ENCODE data around the gene CACNG4.
"Not testable (repeated sequence)": the region's sequence is repeated elsewhere in the genome, so short reads cannot be mapped to it uniquely, and the experiment has no call there.

Gene CACNG4

DNA sequence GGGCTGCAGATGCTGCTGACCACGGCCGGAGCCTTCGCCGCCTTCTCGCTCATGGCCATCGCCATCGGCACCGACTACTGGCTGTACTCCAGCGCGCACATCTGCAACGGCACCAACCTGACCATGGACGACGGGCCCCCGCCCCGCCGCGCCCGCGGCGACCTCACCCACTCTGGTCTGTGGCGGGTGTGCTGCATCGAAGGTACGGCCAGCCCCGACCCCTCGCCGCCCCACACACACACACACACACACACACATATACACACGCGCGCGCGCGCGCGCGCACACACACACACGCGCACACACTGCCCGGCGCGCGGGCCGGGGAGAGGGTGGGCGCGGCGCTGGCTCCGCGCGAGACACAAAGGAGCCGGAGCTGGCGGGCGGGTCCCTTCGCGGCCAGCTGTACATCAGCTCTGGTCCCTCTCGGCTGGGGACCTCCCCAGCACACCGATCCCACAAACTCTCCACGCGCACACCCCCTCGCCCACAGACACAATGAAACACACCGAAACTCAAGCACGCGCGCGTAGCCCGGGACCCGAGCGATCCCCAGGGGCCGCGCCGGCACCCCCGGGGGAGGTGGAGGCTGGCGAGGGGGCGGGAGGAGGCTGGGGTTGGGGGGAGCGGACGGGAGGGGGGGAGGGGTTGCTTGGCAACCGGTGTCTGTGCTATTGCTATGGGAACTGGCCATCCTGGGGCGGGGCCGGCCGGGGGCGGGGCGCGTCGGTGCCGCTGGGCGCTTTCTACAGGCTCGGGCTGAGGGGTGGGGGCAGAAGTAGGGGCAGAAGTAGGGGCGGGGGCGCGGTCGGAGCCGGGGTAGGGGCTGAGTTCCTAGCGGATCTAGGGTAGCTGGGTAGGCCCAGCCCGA lies 658 bp downstream of the CACNG4 start:
- DNase-seq, result no peak

DNA sequence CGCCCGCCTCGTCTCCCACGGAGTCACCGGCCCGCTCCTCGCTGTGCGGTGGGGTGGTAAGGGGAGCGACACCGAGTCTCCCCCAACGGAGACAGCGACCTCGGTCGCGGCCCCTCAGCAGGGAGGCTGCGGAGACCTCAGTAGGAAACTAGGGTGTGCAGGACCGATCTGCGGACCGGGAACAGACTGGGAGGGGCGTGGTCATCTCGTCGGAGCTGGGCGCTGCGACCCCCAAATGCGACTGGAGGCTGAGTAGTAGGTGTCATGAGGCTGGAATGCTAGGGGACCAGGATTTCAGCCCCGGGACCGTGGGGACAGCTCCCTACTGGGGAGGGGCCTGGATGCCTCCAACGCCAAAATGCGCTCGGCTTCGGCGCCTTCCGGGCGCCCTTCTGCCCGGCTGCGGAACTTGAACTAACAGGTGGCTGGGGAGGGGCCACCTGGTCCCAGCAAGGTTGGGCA lies 1.3 kb downstream of the CACNG4 start:
- DNase-seq, result no peak

DNA sequence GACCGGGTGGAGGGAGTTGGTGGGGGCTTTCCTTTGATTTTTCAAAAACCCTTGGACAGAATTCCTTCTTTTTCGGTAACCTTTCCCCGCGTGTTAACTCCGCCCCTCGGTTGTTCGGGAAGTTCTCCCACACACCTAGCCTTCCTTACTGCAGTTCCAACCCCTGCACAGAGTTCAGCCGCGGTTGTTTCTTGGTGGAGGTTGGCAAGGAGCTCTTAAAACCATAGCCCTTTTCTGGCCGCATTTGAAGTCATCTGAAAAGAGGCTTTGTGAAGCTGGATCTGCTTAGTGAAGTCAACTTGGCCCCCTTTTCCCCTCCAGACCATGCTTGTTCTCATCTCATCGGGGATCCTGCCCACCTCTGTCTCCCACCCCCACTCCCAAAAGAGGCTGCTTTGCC lies 1.8 kb downstream of the CACNG4 start:
- no peak for DNase-seq

DNA sequence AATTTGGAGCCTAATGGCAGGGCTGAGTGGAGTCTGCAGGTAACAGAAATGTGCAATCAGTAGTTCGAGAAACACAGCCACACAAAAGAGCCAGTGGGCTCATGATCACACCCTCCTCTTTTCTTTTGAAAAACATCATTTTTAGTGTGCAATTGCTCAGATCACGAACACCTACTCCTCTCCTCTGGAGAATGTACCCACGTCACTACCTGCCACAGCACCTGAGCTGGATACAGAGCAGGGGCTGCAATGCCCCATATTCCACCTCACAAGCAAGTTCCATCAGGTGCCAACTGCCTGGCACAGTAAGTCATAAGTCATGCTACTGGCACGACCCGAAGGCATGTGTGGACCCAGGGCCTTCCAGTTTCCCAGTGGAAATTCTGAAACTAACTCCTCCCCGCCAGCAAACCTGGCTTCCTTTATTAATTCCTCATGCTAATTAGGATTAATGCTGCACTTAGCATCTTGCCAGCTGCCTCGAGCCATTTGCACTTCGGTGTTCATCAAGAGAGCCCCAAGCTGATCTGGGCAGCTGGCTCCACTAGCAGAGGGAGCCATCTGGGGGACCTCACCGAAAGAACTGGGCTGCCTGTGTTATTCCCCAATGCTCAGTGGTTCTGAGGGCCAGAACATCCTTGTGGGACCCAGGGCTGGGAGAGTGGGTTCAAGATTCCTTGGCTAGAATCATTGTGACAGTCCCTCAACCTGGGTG lies 2.4 kb downstream of the CACNG4 start:
- no peak for DNase-seq

DNA sequence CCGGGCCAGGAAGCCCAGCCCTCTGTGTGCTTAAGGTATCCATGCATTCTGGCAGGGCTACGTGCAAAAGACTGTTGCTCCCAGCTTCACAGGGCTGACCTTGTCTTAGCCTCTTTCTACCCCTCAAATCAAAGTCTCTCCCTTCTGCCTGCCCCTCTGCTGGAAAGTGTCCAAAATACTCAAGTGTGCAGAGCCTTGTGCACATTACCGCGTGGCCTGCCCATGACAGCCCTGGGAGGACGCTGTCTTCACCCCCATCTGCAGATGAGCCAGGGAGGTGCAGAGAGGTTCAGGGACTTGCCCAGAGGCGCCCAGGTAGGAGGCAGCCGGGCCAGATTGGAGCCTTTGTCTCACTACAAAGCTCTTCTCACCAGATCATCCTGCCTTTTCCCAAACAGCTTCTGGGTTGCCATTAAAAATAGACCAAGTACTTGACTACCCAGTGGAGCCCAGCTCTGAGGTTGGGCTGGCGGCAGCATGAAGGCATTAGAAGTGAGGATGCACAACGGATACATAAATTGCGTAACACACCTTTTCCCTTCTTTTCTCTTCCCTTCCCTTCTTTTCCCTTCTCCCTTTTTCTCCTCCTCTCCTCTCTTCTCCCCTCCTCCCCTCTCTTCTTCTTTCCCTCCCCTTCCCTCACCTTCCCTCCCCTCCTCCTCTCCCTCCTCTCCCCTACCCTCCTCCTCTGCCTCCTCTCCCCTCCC lies 3.5 kb downstream of the CACNG4 start:
- DNase-seq, result no peak

DNA sequence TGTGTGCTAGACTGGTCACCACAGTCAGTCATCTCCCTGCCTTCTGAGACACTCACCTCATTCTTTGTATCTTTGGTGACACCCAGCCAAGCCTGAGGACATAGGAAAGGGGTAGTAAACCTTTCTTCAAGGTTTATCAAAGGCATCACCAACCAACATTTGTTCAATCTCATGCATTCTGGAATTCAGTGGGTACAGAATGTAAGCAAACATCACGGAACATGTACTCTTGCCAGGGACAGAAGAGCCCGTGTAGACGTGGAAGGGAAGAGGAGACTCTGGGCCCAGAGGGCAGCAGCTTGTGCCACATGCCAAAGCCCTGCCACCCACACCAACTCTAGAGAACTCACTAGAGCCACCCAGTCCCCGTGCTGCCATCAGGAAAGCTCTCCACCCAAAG lies 4.4 kb downstream of the CACNG4 start:
- no peak for DNase-seq

DNA sequence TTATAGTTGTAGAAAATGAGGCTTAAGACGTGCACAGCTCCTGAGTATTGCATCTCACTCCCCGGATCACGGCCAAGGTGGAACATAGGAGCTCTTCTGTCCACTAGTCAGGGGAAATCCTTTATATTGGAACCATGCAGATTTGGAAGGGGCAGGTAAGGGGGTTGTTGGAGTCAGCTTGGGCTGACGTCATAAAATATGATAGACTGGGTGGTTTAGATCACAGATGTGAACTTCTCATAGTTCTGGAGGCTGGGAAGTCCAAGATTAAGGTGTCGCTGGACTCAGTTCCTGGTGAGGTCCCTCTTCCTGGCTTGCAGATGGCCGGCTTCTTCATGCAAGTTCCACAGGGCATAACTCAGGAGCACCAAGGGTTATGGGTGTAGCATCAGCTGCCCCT lies 5.6 kb downstream of the CACNG4 start:
- no peak for DNase-seq

DNA sequence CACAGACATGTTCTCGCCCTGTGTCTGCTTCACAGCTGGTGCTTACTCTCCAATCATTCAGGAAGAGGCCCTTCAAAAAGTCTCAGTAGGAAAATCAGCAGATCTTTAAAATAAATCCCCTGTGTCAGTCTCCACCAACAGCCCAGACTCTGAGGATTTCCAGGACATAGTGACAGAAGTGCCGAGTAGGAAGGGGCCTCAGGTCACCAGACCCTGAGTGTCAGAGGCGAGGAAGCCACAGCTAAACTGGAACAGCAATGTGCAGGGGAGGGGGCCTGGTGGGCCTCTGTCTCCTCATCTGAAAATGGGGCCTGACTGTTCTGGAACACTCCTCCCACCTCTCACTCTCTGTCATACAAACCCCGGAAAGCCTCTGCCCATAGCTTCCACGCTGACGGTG lies 6.3 kb downstream of the CACNG4 start:
- no peak for DNase-seq

DNA sequence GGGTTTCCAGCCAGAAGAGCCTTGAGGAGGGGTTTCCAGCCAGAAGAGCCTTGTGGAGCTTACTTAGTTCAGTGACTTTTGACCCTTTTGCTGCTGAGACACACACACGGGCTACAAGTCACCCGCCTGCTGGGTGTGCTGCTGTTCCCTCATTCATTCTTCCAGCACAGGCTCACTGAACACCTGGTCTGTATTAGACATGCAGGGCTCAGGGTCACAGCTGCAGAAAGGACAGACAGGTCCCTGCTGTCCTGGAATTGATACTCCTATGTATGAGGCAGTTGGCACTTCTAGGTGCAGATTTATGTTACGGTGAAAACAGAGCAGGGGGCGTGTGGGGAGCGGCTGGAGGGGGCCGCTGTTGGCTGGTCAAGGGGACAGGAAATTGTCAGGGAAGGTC lies 6.8 kb downstream of the CACNG4 start:
- DNase-seq, result no peak

DNA sequence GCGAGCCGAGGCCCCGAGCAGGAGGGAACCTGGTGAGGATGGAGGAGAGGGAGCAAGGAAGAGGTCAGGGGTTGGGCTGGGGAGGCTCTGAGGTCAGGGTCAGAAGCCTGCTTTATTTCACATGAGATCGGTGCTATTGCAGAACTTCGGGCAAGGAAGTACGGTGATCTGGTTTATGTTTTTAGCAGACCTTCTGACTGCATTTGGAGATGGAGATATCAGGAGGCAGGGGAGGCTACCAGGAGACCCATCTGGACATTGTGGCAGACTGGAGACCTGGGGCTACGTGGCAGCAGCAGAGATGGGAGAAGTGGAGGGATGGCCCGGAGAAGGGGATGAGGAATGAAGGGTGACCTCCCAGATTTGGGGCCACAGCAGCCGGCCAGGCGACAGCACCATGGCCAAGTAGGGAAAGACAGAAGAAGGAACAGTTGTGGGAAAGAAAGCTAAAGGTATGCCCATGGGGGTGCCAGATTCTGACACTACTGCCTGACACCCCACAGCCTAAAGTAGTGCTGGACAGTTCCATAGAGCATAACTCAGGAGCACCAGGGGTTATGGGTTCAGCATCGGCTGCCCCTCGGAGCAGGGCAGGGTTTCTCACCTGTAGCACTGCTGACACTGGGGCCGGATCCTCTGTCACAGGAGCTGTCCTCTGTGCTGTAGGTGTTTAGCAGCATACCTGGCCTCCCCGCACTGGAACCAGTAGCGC lies 7.4 kb downstream of the CACNG4 start:
- no peak for DNase-seq

DNA sequence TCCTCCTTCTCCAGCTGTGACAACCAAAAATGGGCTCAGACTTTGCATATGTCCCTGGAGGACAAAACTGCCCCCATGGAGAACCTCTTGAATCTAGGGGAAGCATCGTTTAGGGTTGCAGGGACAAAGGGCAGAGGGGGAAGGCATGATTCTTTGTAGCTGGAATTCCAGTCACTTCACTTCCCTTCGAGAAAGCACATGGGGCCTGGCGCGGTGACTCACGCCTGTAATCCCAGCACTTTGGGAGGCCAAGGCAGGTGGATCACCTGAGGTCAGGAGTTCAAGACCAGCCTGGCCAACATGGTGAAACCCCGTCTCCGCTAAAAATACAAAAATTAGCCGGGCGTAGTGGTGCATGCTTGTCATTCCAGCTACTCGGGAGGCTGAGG lies 7.9 kb downstream of the CACNG4 start:
- not testable (repeated sequence) for DNase-seq

DNA sequence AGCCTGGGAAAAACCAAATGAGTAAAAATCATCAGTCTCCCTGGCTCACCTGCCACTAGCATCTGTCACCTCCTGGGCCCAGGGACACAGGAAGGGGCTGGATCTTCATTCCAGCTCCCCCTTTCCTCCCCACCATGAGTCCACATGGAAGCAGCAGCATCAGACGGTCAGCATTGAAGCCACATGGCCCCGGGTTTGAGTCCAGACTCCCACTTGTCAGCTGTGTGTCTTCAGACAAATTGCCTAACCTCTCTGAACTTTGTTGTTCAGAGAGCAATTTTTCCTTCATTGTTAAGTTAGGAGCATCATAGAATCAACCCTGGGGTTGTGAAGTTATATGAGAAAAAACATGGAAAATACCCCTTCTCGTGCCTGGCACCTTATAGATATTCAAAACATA lies 10.7 kb downstream of the CACNG4 start:
- no peak for DNase-seq

DNA sequence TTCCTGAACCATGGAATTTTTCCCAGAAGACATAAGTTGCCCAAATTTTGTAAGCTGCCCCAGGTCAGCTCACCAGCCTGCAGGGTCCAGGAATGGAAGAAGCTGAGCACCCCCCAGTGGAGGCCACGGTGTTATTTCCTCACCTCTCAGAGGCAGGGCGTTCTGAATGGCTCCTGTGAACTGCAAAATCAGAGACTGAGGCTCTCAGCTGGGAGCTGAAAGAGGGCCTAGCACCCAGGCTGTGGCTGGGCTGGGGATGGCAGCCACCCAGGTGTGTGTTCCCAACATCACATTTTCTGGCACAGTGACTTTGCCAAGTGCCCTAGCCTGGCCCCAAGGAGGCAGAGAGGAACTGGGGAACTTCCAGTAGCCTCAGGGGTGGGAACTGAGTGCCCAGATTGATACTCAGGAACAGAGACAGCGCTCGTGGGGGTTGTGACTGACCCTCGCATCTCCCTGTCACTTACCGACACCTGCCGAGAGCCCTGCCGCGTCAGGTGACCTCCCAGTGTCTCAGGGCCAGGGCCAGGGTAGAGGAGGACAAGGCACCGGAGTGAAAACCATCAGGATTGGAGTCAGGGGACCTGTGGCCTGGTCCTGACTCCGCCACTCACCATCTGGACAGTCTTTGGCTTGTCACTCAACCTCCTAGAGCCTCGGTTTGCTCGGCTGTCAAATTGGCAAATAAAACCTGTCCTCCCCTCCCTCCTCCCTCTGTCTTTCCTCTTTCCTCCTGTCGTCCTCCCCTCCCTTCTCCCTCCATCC lies 11.3 kb downstream of the CACNG4 start:
- no peak for DNase-seq

DNA sequence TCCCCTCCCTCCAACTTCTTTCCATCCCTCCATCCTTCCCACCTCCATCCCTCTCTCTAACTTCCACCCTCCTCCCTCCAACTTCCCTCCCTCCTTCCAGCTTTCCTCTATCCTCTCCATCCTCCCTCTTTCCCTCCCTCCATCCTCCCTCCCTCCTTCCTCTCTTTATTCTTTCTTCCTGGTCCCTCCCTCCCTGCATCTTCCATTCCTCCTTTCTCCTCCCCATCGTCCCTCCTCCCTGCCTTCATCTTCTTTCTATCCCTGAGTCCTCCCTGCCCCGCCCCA lies 11.8 kb downstream of the CACNG4 start:
- no peak for DNase-seq

DNA sequence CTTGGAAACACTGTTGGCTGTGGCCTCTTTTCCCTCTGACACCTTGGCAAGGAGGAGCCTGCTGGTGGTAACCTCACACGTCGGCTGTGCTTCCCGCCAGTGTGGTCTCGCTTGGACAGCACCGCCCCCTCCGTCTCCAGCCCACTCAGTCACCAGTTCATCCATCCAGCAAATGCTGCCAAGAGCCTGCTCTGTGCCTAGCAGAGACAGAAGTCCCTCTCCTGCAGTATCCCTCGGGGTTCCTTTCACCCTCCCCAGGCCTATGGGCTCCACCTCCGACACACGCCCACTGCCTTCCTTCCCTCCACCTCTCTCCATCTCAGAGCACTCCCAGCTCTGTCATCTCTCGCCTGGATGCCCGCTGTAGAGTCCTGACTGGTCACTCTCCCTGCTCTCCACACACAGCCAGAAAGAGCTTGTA lies 12.3 kb downstream of the CACNG4 start:
- DNase-seq, result no peak

DNA sequence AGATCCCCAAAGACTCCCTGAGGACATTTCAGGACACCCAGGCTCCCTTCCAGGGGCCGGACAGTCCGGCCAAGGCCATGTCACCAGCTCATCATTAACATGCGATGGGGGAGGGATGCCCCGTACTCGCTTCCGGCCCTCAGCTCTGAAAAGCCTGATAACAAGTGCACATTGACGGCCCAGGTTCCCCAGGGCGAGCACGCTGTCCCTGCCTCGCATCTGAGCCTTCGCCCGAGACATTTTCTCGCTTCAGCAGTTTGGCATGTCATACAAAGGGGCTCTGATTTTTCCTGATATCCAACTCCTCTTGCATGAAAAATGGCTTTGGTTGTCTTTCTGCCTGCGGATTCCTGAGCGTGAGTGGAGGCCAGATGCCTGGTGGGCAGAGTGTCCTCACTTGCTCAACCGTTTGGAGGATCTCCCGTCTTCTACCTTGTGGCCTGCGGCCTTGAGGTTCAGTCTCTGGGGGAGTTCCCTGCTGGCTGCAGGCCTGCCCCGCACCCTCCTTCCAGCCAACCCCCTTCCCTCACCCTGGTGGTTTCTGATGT lies 14.1 kb downstream of the CACNG4 start:
- DNase-seq, result no peak

DNA sequence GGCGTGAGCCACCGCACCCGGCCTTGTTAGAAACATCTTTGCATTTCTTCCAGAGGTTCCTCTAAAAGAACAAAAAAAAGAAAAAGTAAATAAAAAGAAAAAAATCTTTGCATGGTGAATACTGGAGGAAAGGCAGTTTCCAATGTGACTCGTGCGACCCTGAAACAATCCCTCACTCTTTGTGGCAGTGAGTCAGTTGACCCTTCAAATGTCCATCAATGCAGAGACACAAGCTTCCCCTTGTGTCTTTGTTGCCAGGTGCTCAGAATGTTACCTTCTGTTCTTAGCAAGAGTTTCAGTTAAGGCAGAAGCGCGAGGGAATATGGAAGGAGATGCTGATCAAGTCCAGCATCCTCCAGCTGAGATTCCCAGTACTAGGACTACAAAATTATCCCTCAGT lies 16.4 kb downstream of the CACNG4 start:
- no peak for DNase-seq

DNA sequence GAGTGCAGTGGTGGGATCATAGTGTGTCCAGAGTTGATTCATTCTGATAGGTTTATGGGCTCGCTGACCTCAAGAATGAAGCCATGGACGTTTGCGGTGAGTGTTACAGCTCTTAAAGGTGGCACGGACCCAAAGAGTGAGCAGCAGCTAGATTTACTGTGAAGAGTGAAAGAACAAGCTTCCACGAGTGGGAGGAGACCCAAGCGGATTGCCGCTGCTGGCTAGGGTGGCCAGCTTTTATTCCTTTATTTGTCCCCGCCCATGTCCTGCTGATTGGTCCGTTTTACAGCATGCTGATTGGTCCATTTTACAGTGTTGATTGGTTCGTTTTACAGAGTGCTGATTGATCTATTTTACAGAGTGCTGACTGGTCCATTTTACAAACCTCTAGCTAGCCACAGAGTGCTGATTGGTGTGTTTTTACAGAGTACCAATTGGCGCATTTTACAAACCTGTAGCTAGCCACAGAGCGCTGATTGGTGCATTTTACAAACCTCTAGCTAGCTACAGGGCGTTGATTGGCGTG lies 17.5 kb downstream of the CACNG4 start:
- no peak for DNase-seq

DNA sequence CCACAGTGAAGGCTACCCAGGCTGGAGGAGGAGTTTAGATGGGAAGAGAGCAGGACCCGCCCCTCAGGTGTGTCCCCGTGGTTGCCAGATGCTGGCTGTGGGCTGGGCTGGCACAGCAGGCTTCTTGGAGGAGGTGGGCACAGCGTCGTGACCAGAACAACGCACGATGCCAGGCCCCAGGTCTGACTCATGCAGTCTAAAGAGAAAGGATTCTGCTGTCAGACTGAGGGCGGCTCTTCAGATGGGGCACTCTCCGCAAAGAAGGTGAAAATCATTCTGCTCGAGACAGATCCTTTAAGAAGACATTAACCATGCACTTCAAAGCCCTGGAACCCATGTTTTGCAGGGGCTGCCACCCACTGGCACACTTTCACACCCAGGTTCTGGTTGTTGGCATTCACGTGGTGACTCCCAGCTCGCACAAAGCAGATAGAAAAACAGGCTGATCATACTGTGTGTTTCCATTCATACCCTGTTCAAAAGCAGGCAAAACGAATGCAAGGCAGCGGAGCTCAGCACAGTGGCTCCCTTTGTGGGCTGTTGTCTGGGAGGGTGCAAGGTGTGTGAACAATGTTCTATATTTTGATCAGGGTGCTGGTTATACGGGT lies 19.0 kb downstream of the CACNG4 start:
- DNase-seq, result no peak

DNA sequence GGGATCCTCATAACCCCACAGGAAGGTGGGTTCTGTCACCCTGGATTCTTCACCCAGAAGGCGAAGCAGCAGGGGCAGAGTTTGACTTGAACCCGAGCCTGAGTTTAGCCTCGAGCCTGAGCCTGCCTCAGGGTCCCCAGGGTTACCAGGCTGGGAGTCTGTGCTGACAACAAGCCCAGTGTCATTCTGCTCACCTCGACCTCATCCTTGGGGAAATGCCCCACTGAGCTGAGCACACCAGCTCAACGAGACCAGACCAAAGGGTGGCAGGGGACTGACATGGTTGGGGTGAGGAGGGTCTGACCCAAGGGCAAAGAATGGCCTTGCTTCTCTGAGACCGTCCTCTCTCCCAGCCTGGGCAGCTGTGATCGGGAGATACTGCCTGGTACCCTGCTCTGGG lies 20.2 kb downstream of the CACNG4 start:
- DNase-seq, result no peak
